Kasumi-1 (cell line): ENCODE results near the gene KIAA1958.

Source experiments
- DNase-seq, 2 experiments: peaks; one replicate each; lab custom pipeline; 2025; lab: John Stamatoyannopoulos, UW

Gene KIAA1958

DNA sequence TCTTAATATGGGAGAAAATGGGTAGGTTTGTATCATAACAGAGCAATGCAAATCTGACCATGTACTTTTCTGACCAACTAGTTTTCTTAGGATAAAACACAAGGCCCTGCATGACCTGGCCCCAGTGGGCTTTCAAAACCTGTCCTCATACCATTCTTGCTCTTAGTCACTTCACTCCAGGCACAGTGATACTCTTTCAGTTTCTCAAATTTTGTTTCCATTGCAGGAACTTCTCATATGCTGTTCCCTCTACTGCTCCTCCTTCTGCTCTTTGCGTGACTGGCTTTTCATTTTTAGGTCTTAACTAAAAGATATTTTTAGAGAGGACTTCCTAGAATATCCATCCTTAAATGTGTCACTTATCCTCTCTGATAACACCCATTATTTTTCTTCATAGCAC lies 118.9 kb downstream of the KIAA1958 start:
- no peak for DNase-seq

DNA sequence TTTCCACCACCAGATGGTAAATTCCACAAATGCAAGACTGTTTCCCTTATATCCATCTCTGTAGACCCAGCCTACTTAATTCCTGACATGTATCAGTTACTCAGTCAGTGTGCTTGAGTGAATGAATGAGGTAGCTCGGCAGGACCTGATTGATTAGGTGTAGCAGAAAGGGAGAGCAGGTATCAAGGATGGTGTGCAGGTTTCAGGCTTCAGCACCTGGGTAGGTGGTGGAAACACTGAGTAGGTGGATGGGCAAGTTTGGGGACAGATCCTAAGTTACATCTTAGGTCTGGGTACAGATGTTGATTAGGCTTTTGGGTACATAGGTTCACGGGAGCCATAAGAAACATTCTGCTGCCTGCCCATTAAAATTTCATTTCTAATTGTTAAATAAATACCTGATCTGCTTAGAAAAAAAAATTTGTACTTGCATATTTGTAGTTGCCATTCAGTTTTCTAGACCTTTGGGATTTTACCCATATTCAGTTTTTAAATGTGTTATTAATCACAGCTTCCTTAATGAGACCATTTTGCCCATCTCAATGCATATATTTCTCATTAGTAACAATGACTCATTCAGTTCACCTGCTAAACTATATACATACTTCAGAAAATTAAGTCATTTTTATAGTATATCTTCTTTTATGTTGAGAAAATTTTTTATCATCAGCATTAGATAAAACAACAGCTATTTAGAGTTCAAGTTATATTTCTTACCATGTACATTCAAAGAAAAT lies 119.5 kb downstream of the KIAA1958 start:
- DNase-seq, result no peak

DNA sequence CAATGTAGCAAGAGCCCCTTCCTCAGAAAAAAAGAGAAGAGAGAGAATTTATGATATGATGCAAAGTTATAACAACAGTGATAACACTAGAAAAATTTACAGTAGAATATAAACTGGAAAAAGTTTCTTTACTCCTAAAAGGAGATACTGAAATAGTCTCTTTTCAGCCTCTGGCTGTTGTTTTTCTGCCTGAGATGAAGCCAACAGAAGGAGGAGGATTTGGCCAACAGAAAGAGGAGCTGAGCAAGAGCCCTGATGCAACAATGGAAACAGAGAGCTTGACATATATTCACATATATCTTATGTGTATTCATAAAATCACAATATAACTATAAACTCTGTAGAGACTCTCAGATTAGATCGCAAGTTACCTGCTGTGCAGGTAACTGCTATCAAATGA lies 122.2 kb downstream of the KIAA1958 start:
- no peak for DNase-seq

DNA sequence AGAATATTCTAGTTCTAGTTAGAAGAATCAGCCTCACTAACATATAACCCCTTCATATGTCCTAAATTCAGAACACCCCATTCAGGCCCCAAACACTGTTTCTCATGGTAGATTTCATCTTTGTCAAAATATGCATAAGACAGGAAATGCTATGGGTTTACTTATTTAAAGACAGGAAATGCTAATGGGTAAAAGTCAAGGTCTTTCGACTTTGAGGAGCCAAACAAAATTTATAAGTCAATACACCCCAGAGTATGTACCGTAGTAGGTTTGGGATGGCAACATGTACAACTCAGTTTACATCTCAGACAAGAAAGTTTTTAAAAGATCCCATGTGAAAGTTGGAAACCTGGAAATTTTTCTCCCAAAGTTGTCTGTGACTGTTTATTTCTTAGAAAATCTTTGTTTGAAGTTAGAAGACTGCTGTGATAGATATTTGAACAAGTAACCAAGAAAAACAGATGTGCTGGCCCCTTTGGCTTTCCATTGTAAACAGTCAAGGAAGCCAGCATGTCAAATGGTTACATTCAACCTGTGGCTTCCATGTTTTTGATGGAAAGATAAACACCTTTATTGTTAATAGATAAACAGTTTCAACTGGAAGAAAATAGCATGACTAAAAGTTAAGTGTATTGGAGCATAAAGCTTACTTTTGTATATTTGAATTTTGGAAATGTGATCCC lies 129.1 kb downstream of the KIAA1958 start:
- no peak for DNase-seq

DNA sequence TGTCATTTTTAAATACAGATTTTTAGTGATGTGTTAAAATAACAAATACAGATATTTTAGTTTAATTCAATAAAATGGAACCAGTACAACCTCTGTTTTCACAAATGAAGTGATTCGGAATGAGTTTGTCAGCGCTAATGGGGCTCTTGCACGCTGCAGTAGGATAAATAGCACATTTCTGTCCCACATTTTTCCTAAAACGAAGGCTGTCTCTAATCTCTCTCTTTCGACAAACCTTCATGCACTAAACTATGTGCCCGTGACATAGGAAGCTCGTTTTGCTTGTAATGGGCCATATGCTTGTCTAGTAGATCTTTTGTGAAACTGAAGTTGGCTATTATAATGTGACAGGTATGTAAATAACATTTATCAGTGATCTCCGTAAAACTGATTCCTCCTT lies 130.7 kb downstream of the KIAA1958 start:
- DNase-seq, result no peak

DNA sequence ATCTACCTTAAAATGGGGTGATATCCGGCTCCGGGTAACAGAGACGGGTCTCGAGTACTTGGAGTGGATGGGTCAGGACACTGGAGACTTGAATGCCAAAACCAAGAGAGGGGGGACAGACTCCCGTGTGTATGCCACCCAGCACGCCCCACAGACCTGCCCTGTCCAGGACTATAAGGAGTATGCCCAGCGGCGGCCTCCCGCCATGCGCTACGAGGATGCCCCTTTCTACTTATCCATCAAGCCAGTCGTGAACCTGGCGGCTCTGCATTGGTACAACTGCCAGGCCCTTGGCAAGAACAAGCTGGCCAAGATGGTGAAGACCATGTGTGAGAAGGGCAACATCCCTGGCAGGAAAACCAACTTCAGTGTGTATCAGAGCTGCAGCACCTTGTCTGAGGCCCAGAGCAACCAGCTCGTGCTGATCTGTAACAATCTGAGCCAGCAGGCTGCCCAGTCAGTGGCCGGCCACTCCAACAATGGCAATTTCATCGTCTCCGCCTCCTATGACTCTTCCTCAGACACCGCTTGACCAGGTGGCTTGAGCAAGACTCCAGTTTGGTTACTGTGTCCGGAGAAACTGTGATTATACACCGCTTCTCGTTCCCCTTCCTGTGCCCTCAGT lies 131.9 kb downstream of the KIAA1958 start:
- DNase-seq, result no peak

DNA sequence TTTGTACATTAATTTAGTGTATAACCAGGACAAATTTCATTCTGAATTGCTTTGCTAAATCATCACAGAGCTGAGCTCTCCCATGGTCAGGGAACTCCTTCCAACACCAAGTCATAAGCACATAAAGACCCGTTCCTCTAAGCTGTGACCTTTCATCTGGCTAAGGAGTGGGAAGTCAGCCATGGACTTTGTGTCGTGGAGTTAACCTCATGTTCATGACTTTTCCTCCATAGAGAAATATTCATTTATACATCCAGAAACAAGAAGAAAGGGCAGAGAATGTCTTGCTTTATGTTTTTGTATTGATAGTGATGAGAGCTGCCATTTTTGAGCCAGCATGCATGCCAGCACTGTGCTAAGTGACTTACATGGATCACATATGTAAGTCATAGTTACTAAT lies 133.8 kb downstream of the KIAA1958 start:
- DNase-seq, result no peak

DNA sequence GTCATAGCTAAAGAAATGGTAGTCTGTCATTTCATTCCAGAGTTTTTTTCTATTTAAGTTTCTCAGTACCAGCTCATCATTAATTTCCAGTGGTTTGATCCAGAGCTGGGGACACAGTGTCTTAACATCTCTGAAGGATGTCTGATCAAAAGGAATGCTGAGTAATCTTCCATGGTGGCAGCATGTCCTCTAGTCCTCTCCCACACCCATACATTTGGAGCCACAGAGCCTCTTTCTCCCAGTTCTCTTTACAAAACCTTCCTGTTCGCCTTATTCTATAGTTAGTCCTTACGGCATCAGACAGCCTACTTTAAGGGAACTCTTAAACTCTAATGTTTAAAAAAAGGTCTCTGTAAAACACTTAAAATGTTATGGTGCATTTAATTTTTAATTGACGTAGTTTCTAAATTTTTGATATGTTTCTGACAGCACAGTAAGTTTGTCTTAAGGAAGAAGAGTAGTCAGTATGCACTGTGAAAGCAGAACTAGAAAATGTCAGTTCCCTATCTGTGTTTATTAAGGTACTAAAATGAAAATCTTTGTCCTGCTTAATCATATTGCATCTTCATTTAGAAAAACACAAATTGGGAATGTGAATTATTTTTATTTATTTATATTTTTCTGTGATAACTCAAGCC lies 134.5 kb downstream of the KIAA1958 start:
- DNase-seq, result peak in 1 of 2 experiments; percentile 2

DNA sequence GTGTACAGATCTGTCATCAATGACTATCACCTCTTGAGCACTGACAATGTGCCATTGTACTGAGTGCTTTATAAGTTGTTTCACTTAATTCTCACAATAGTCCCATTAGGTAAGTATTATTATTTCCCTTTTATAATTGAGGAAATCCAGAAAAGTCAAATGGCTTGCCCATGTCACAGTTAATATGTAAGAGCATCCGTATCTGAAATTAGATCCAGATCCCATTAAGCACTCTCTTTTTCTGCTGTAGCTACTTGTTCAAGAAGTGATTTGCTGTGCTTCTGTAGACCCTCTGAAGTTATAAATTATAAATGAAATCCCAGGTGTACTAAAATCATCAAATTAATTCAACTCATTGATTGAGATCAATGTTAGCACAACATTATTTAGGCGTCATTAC lies 136.6 kb downstream of the KIAA1958 start:
- DNase-seq, result no peak

DNA sequence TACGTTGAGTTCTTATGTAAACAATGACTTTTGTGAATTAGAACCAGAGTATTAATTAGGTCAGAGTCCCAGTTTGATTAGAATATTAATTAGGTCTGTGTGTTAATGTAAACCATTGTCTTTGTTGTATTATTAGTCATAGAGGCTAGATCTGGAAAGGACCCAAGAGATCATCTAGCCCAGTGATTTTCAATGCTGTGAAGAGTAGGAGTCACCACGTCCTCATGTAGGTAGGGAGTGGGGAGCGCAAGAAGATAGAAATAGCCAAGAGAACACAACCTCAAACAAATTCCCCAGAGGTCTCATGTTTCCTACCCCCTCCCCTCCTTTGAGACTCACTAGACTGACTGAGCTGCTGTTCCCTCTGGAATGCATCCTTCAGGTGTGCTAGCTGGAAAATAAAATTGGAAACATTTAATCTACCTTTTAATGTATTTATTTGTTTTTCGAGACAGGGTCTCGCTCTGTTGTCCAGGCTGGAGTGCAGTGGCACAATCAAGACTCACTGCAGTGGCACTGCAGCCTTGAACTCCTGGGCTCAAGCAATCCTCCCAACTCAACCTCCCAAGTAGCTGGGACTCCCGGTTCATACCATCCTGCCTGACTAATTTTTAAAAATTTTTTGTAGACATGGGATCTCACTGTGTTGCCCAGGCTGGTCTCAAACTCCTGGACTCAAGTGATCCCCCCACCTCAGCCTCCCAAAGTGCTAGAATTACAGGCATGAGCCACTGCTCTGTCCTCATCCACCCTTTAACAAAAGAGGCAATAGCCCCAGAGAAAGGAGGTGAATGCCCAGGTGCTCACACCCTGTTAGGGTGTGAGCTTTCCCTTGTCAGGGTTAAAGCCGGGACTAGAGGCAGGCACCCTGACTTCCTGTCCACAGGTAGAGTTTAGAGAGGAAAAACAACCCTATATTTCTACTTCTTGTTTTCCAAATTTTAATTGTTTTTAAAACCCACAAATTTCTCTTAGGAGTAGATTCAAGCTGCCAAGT lies 138.4 kb downstream of the KIAA1958 start:
- DNase-seq, result no peak

DNA sequence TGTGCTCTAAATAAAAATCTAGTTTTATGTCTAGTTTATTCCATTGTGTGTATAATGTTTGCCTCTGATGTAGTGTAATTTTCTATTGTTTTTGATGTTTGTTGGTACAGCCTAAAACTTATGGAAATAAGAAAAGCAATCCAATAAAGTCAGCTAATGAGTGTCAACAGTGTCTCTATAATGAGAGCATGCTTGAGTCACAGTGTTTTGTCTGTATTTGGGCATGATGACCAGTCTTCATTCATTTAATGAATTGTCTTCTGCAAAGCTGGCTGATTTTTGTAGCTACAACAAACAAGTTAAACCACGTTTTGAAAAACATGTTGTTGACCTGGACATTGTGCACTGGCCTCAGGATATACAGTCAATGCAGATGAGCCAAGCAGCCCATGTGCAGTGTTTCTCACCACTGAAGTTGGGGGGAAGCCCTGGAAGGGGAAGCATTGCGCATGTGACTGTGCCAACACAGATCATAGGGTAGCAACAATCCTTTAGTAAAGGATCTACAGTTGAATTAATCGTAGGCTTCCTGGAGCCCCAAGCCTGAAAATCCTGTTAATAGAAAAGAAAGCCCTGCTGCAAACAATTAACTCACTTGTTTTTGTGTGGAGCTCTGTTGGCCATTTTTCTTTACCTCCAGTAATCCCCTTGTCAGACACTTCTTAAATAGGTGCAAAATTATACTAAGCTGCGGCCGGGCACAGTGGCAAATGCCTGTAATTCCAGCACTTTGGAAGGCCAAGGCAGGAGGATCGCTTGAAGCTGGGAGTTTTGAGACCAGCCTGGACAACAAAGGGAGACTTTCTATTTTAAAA lies 143.3 kb downstream of the KIAA1958 start:
- DNase-seq, result peak in 1 of 2 experiments; percentile 20

DNA sequence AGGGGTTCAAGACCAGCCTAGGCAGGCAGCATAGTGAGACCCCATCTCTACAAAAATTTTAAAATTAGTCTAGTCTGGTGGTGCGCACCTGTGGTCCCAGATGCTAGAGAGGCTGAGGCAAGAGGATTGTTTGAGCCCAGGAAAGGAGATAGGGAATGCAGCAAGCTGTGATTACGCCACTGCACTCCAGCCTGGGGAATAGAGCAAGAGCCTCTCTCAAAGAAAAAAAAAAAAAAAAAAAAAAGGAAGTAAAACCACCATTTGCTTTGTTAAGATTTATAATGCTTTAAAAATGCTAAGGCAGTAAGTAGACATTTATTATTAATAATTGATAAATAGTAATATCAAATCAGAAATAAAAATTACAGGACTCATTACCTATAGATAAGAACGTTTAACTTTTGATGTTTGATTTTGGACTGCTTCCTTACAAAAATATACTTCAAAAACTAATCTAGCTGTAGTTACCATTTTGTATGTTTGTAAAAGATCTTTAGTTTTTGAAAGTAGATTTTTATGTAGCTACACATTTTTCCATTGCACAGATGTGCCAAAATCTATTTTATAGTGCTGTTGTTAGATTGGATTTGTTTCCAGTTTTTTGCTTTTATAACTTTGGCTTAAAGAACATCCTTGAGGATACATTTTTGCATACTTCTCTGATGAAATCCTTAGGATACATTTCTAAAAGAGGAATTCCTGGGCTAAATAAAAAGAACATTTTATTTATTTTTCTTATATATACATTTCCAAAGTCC lies 144.9 kb downstream of the KIAA1958 start:
- peak in 1 of 2 experiments; percentile 21 for DNase-seq

DNA sequence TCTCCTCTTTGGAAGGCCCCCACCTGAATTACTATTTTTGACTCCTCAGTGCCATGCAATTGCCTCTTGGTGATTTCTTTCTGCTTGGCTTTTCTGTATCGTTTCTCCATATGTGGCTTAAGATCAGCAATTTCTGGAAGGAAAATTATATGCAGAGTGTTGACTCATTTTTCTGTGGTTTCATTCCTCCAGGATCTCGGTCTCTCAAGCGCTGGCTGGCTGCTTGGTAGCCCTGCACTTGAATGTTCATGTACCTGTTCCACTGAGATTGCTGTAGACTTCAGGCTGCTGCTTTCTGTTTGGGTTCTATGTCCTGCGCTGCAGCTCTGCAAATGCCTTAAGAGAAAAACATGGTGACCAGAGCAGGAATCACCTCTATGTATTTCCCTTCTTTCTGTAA lies 153.7 kb downstream of the KIAA1958 start:
- DNase-seq, result no peak

DNA sequence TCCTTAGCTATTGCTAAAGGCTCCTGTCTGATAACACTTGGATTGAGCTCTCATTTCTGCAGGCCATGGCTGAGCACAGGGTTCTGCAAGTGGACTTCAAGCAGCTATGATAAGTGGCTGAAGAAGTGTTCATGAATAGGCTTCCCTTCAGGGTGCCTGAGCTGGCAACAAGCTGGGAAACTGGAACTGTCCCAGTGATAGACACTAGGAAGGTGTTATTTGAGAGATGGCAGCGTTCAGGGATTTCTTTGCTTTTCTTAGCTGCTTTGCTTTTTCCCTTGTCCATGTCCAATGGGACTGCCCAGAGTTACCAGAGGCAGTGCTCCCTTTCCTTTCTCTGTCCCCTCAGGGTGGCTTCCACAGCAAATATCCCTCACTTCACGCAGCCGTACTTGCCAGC lies 155.5 kb downstream of the KIAA1958 start:
- no peak for DNase-seq

DNA sequence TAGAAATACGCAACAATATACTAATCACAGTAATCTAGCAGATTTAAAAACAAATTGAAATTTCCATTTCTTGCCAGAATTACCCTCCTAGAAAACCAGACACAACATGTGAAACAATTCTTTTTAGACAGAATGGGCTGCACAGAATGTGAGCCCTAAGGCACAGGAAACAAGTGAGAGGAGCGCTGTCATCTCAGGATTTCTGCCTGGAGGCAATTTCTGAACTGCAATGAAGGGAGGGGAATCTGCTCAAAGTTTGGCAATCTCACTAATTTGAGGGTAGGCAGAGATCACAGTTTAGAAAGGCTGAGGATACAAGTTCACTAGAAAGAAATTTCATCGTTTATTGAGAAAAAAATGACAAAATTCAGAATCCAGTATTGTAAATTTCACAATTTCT lies 161.0 kb downstream of the KIAA1958 start:
- DNase-seq, result no peak

DNA sequence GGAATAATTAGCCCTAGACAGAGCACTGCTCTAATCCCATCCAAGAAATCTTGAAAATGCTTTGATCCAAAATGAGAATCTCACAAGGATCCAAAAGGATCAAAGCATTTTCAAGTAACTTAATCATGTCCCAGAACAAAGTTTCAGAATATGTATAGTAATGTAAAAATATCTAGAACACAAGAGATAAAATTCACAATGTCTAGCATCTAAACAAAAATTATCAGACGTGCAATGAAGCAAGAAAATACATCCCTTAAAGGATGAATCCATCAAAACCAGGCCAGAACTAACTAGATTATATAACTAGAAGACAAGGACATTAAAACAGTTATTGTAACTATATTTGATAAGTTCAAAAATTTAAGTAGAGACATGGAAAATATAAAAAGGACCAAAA lies 162.0 kb downstream of the KIAA1958 start:
- DNase-seq, result no peak

DNA sequence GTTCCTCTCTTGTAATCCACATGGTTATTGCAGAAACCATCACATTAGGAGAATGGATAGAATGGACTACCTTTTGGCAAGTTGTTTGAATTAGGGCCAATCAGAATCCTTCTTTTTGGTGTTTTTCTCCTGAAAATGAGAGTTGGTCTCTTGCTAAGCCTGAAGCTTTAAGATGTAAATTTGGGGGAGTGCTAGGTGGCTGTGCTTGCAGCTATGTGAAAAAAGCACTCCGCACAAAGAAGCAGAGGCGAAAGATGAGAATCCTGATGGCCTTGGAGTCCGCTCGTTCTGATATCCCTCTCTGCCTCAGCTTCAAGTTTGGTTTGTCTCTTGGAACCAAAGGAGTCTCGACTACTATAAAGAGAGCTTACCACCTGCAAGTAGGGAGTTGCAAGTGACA lies 167.7 kb downstream of the KIAA1958 start:
- DNase-seq, result no peak

DNA sequence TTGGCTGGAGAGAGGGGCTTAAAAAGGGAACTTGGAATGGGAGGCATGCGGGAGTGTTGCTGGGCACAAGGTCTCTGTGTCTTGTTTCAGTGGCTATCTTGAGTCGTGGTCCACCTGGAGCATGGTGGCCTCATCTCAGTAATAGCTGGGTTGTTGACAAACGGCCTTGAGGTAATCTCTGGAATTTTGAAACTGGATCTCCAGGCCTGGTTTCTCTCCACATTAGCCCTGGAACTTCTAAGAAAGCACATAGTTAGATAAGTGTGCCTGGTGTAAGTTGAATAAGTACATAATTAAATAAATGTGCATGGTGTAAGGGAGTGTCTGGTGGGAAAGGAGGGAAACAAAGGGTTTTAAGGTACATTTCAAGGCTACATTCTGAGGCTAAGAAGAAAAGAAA lies 169.0 kb downstream of the KIAA1958 start:
- no peak for DNase-seq

DNA sequence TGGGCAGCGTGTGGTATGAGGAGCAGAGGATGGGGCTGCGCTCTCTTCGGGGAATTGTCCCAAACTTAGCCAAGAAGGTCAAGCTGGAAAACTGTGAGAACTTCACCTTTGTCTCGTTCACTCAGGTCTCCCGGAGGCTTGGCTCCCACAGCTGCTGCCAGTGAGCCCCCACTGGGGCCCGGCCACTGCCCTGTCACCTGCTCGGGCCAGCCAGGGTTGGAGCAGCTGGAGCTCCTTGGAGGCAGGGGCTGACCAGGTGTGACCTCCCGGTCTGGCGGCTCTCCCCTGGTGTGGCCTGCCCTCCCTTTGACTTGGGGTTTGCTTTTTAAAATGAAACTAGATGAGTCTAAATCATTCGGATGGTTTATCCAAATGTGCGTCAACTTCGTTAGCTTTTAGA lies 173.3 kb downstream of the KIAA1958 start:
- DNase-seq, result no peak

DNA sequence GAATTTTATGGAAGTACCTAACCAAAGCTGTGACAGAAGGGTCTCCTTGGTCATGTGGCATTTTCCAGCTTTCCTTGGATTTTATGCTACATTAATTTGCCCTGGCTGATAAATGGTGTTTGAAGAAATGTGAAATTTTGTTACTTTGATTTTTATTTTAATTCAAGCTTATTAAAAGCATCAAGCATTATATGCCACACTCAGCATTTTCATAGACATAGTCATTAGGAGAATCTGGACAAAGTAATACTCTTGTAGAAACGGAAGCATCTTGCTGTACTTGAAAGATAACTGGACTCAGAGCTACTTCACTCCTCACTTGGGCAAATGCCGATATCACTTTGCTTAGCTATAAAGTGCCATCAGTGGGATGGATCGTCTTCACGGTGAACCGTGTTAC lies 177.1 kb downstream of the KIAA1958 start:
- no peak for DNase-seq
